GM23248 (cell line): ENCODE results near the gene PTPRN2.

Experiments
- EZH2 ChIP-seq: fragments of 200-600 bp; sonication (generic); IDR thresholded peaks from 2 replicates; pipeline ENCODE4 v1.6.1; 2018; ENCODE audit warnings: antibody characterized with exemption, mild to moderate bottlenecking; ENCODE audit not compliant: insufficient read depth, poor library complexity, severe bottlenecking
- EZH2phosphoT487 ChIP-seq: fragments of 200-600 bp; sonication (generic); IDR thresholded peaks from 2 replicates; pipeline ENCODE4 v1.6.1; 2018; ENCODE audit warnings: antibody characterized with exemption, moderate library complexity, mild to moderate bottlenecking, low read depth; ENCODE audit not compliant: insufficient read depth

DNA sequence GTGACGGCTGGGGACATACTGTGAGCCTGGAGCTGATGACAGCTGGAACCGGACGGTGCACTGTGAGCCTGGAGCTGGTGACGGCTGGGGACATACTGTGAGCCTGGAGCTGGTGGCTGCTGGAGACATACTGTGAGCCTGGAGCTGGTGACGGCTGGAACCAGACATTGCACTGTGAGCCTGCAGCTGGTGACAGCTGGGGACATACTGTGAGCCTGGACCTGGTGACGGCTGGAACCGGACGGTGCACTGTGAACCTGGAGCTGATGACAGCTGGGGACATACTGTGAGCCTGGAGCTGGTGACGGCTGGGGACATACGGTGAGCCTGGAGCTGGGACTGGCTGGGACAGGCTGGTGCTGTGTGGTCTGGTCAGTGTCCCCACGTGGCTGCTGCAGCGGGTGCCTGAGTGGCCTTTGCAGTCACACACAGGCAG lies 47.9 kb downstream of the PTPRN2 start:
- no peak for TF ChIP-seq EZH2phosphoT487
- TF ChIP-seq EZH2 = no peak
